IMR-90 (cell line): ENCODE results near the gene OR10H5. TPM values are rescaled to one million over a fixed set of nuclear protein-coding genes. Genes with fewer than 3 reads are reported as not detected.

Experiments used
- ATAC-seq: fragments of 200-7000 bp; cut with Tn5 transposase; 2 replicates; pipeline ENCODE4 v1.9.1; 2020; ENCODE audit warnings: low read depth, mild to moderate bottlenecking, moderate library complexity
- BruUV-seq: library from RNA; stranded (reverse); fragments of 400-500 nt; replicated peaks from 2 replicates; lab custom pipeline; 2021; lab: Mats Ljungman, UMichigan
- CTCF ChIA-PET: fragments of 300-600 bp; formaldehyde crosslinking; extraction: SDS; loops from one replicate; lab custom pipeline; 2021; ENCODE audit warnings: antibody characterized with exemption; lab: Yijun Ruan, JAX
- POLR2A ChIA-PET: fragments of 300-600 bp; sonication (Branson Sonifier 250); formaldehyde crosslinking; loops from one replicate; lab custom pipeline; 2022; ENCODE audit warnings: antibody characterized with exemption; ENCODE audit not compliant: unreplicated experiment; lab: Charles Lee
- DNase-seq: peaks from one replicate; pipeline ENCODE4 v3.0.0; 2013
- H2AFZ ChIP-seq: replicated peaks from 2 replicates; pipeline ENCODE3; 2013; ENCODE audit warnings: low read length, mild to moderate bottlenecking; ENCODE audit not compliant: poor library complexity
- H2AK5ac ChIP-seq: 2 replicates; pipeline ENCODE4 v1.6.1; 2013; ENCODE audit warnings: low read depth, low read length, inconsistent platforms
- H2AK9ac ChIP-seq: replicated peaks from 2 replicates; pipeline ENCODE3; 2013; ENCODE audit warnings: mild to moderate bottlenecking, low read depth, low read length, moderate library complexity; ENCODE audit not compliant: poor library complexity
- H2BK120ac ChIP-seq: 2 replicates; pipeline ENCODE4 v1.6.1; 2013; ENCODE audit warnings: low read depth, low read length, inconsistent platforms
- H2BK15ac ChIP-seq: 3 replicates; pipeline ENCODE4 v1.6.1; 2013; ENCODE audit warnings: low read depth, low read length, inconsistent platforms
- H2BK20ac ChIP-seq: 2 replicates; pipeline ENCODE4 v1.6.1; 2013; ENCODE audit warnings: low read depth, mild to moderate bottlenecking, inconsistent platforms, low read length, moderate library complexity
- H2BK5ac ChIP-seq: 2 replicates; pipeline ENCODE4 v1.6.1; 2013; ENCODE audit warnings: mild to moderate bottlenecking, low read depth, low read length, inconsistent platforms; ENCODE audit not compliant: poor library complexity, severe bottlenecking
- H3K14ac ChIP-seq: replicated peaks from 2 replicates; pipeline ENCODE4 v1.6.1; 2013; ENCODE audit warnings: low read depth, low read length, inconsistent platforms
- H3K18ac ChIP-seq: 2 replicates; pipeline ENCODE4 v1.6.1; 2013; ENCODE audit warnings: low read depth, low read length, control low read depth
- H3K23ac ChIP-seq: 2 replicates; pipeline ENCODE4 v1.6.1; 2013; ENCODE audit warnings: low read depth, low read length, inconsistent platforms
- H3K27ac ChIP-seq: 2 replicates; pipeline ENCODE4 v1.5.1; 2013; ENCODE audit warnings: mild to moderate bottlenecking, control low read depth, low read length; ENCODE audit not compliant: insufficient read depth
- H3K27me3 ChIP-seq: 2 replicates; pipeline ENCODE4 v1.6.1; 2013; ENCODE audit warnings: low read length; ENCODE audit not compliant: control insufficient read depth, insufficient read depth
- H3K36me3 ChIP-seq: 2 replicates; pipeline ENCODE4 v1.6.1; 2013; ENCODE audit warnings: low read length, mixed read lengths; ENCODE audit not compliant: control insufficient read depth, insufficient read depth
- H3K4ac ChIP-seq: 2 replicates; pipeline ENCODE4 v1.6.1; 2013; ENCODE audit warnings: low read depth, low read length, inconsistent platforms
- H3K4me1 ChIP-seq: 2 replicates; pipeline ENCODE4 v1.6.1; 2013; ENCODE audit warnings: low read length, mixed read lengths; ENCODE audit not compliant: control insufficient read depth, insufficient read depth
- H3K4me2 ChIP-seq: 2 replicates; pipeline ENCODE4 v1.6.1; 2013; ENCODE audit warnings: low read depth, mild to moderate bottlenecking, control low read depth, low read length, moderate library complexity
- H3K4me3 ChIP-seq: 2 replicates; pipeline ENCODE4 v1.5.1; 2013; ENCODE audit warnings: low read depth, mild to moderate bottlenecking, control low read depth, low read length, moderate library complexity; ENCODE audit not compliant: insufficient read depth
- H3K56ac ChIP-seq: 2 replicates; pipeline ENCODE4 v1.6.1; 2013; ENCODE audit warnings: low read length, inconsistent platforms; ENCODE audit not compliant: insufficient read depth; ENCODE audit errors: extremely low read depth
- H3K79me1 ChIP-seq, 2 experiments: 2 replicates each; pipeline ENCODE4 v1.6.1; 2013; ENCODE audit warnings: low read length in 2 of 2, inconsistent platforms in 1 of 2, low read depth in 1 of 2
- H3K9ac ChIP-seq: 2 replicates; pipeline ENCODE4 v1.6.1; 2013; ENCODE audit warnings: low read depth, low read length, control low read depth
- H3K9me1 ChIP-seq: 2 replicates; pipeline ENCODE4 v1.6.1; 2013; ENCODE audit warnings: low read length, inconsistent platforms; ENCODE audit not compliant: insufficient read depth
- H3K9me3 ChIP-seq: 2 replicates; pipeline ENCODE4 v1.6.1; 2013; ENCODE audit warnings: low read length; ENCODE audit not compliant: control insufficient read depth, insufficient read depth
- H4K20me1 ChIP-seq: 2 replicates; pipeline ENCODE4 v1.6.1; 2013; ENCODE audit warnings: low read length, inconsistent platforms; ENCODE audit not compliant: insufficient read depth
- H4K5ac ChIP-seq: 2 replicates; pipeline ENCODE4 v1.6.1; 2013; ENCODE audit warnings: mild to moderate bottlenecking, low read depth, low read length, control low read depth
- H4K8ac ChIP-seq, 2 experiments: 2 replicates each; pipeline ENCODE4 v1.6.1; 2013; ENCODE audit warnings: low read depth in 2 of 2, low read length in 2 of 2, control low read depth in 1 of 2, inconsistent platforms in 1 of 2
- H4K91ac ChIP-seq: 2 replicates; pipeline ENCODE4 v1.6.1; 2013; ENCODE audit warnings: low read depth, low read length, inconsistent platforms; ENCODE audit not compliant: insufficient read depth
- BHLHE40 ChIP-seq: fragments of 150-350 bp; IDR thresholded peaks from 2 replicates; pipeline ENCODE4 v1.6.1; 2016; ENCODE audit warnings: mild to moderate bottlenecking, low read depth, low read length
- CEBPB ChIP-seq: IDR thresholded peaks from 2 replicates; pipeline ENCODE4 v1.6.1; 2012; ENCODE audit warnings: low read depth, low read length, improper control_type of control experiment
- CHD1 ChIP-seq: IDR thresholded peaks from 2 replicates; pipeline ENCODE4 v1.6.1; 2012; ENCODE audit warnings: low read depth, low read length, improper control_type of control experiment
- CTCF ChIP-seq: conservative IDR thresholded peaks from 2 replicates; pipeline ENCODE4 v1.5.1; 2012; ENCODE audit warnings: mild to moderate bottlenecking, low read depth, low read length, improper control_type of control experiment
- ELK1 ChIP-seq: fragments of 150-350 bp; IDR thresholded peaks from 2 replicates; pipeline ENCODE4 v1.6.1; 2016; ENCODE audit warnings: low read depth, mild to moderate bottlenecking, low read length, moderate library complexity, borderline replicate concordance
- FOS ChIP-seq: fragments of 150-350 bp; IDR thresholded peaks from 2 replicates; pipeline ENCODE4 v1.6.1; 2016; ENCODE audit warnings: low read depth, low read length
- MAFK ChIP-seq: IDR thresholded peaks from 2 replicates; pipeline ENCODE4 v1.6.1; 2012; ENCODE audit warnings: low read depth, low read length, improper control_type of control experiment
- MAZ ChIP-seq: IDR thresholded peaks from 2 replicates; pipeline ENCODE4 v1.6.1; 2012; ENCODE audit warnings: low read depth, mild to moderate bottlenecking, low read length, improper control_type of control experiment, moderate library complexity, borderline replicate concordance
- MXI1 ChIP-seq: IDR thresholded peaks from 2 replicates; pipeline ENCODE4 v1.6.1; 2012; ENCODE audit warnings: low read depth, mild to moderate bottlenecking, low read length, moderate library complexity, borderline replicate concordance
- NFE2L2 ChIP-seq: fragments of 150-350 bp; IDR thresholded peaks from 2 replicates; pipeline ENCODE4 v1.6.1; 2016; ENCODE audit warnings: low read depth, mild to moderate bottlenecking, low read length
- POLR2A ChIP-seq: IDR thresholded peaks from 2 replicates; pipeline ENCODE4 v1.6.1; 2012; ENCODE audit warnings: mild to moderate bottlenecking, low read depth, low read length
- RAD21 ChIP-seq: IDR thresholded peaks from 2 replicates; pipeline ENCODE4 v1.6.1; 2012; ENCODE audit warnings: low read length, improper control_type of control experiment
- RCOR1 ChIP-seq: IDR thresholded peaks from 2 replicates; pipeline ENCODE4 v1.6.1; 2012; ENCODE audit warnings: mild to moderate bottlenecking, low read length, improper control_type of control experiment; ENCODE audit not compliant: insufficient replicate concordance
- RFX5 ChIP-seq: IDR thresholded peaks from 2 replicates; pipeline ENCODE4 v1.8.0; 2012; ENCODE audit warnings: low read depth, mild to moderate bottlenecking, low read length, moderate library complexity
- SMC3 ChIP-seq: fragments of 150-350 bp; IDR thresholded peaks from 2 replicates; pipeline ENCODE4 v1.6.1; 2016; ENCODE audit warnings: low read depth, mild to moderate bottlenecking, antibody characterized with exemption, low read length, moderate library complexity
- USF2 ChIP-seq: fragments of 150-350 bp; IDR thresholded peaks from 2 replicates; pipeline ENCODE4 v1.6.1; 2017; ENCODE audit warnings: mild to moderate bottlenecking, antibody characterized with exemption, low read length, low read depth
- WGBS, 2 experiments: methylation state at CpG; one replicate each; pipeline versions ENCODE4 v1.1.5 to v1.1.7; 2013; ENCODE audit warnings: missing lambda C conversion rate in 2 of 2; ENCODE audit not compliant: insufficient read length in 1 of 2; ENCODE audit errors: extremely low coverage in 2 of 2; 5-methylcytosine and 5-hydroxymethylcytosine counted together
- dilution Hi-C: fragments of 300-500 bp; cut with HindIII; formaldehyde crosslinking; loops from one replicate; pipeline ENCODE4 v1.14.3; 2018; ENCODE audit warnings: low sequenced_read_pairs; ENCODE audit not compliant: unreplicated experiment
- in situ Hi-C: fragments of 300-500 bp; cut with MboI; formaldehyde crosslinking; loops from 3 replicates; pipeline ENCODE4 v1.14.3; 2019; ENCODE audit warnings: low sequenced_read_pairs, inconsistent platforms, mixed read lengths
- intact Hi-C: fragments of 100-400 bp; cut with micrococcal nuclease; formaldehyde crosslinking; loops from 2 replicates; pipeline ENCODE4 v1.10.0; 2022
- polyA plus RNA-seq, 3 experiments: library from polyadenylated mRNA; depleted of rRNA; stranded (reverse); fragments of >200 nt; gene quantifications; 2 replicates each; pipeline ENCODE4 v1.2.3, GENCODE V29; 2012; ENCODE audit warnings: low replicate concordance in 1 of 3
- total RNA-seq: library from RNA; depleted of rRNA; stranded (reverse); fragments of >200 nt; gene quantifications from 2 replicates; pipeline ENCODE4 v1.2.3, GENCODE V29; 2012

OR10H5 gene
- total and polyA plus RNA-seq, 2 of the 4 experiments (the other 2 are of a cell fraction), result not detected

- Histone ChIP-seq H2BK15ac (no peak overlapping the region), H4K91ac (no peak overlapping the region), H3K4me1 (no peaks in the 10 kb centered on the region), H2AK9ac (no peak overlapping the region), H3K56ac (no peak overlapping the region), H3K4ac (no peak overlapping the region), H3K9ac (no peak overlapping the region), H3K4me3 (no peak overlapping the region), H4K20me1 (no peaks in the 10 kb centered on the region), H2BK5ac (no peak overlapping the region), H3K23ac (no peak overlapping the region), H2BK120ac (no peak overlapping the region), H3K27me3 (no peaks in the 10 kb centered on the region), H4K5ac (no peak overlapping the region), H3K9me1 (no peaks in the 10 kb centered on the region), H3K14ac (no peak overlapping the region), H2AFZ (no peak overlapping the region), H3K9me3 (peaks cover 47% of the 10 kb centered on the region), H3K79me1 (no peaks in the 10 kb centered on the region), H2AK5ac (no peak overlapping the region), H3K27ac (no peak overlapping the region), H4K8ac (no peak overlapping the region), H2BK20ac (no peak overlapping the region), H3K36me3 (no peaks in the 10 kb centered on the region), H3K18ac (no peak overlapping the region), H3K4me2 (no peak overlapping the region)
- DNase-seq (no peak), ATAC-seq (no peak)
- ChIA-PET POLR2A (no interaction called here), CTCF (no interaction called here)
- no CpG with 5 or more reads among the region's 2 CpGs for WGBS, 2 experiments
- no peak for TF ChIP-seq SMC3
- TF ChIP-seq POLR2A, result no peak
- no peak for TF ChIP-seq MAFK
- TF ChIP-seq CEBPB, result no peak
- no peak for TF ChIP-seq CHD1
- TF ChIP-seq RFX5, result no peak
- TF ChIP-seq FOS, result no peak
- TF ChIP-seq BHLHE40, result no peak
- TF ChIP-seq RAD21, result no peak
- no peak for TF ChIP-seq USF2
- no peak for TF ChIP-seq MXI1
- TF ChIP-seq CTCF, result no peak
- no peak for TF ChIP-seq MAZ
- TF ChIP-seq NFE2L2, result no peak
- TF ChIP-seq ELK1, result no peak
- TF ChIP-seq RCOR1, result no peak
- intact Hi-C loops, result no loop called here
- in situ Hi-C loops, result loop anchor here (10.0 kb wide), 1 partner anchor 100 kb away; the partner anchor contains the start of gene CYP4F12
- BruUV-seq, result no TSS peak
- dilution Hi-C loops, result no loop called here
Measured at GRCh38 chr19:15775249-15775648, 12.2 kb upstream of the OR10H5 start.
